Measurements from ENCODE around the gene GADD45B.
"Not testable (repeated sequence)": the region's sequence is repeated elsewhere in the genome, so short reads cannot be mapped to it uniquely, and the experiment has no call there.

GADD45B gene

DNA sequence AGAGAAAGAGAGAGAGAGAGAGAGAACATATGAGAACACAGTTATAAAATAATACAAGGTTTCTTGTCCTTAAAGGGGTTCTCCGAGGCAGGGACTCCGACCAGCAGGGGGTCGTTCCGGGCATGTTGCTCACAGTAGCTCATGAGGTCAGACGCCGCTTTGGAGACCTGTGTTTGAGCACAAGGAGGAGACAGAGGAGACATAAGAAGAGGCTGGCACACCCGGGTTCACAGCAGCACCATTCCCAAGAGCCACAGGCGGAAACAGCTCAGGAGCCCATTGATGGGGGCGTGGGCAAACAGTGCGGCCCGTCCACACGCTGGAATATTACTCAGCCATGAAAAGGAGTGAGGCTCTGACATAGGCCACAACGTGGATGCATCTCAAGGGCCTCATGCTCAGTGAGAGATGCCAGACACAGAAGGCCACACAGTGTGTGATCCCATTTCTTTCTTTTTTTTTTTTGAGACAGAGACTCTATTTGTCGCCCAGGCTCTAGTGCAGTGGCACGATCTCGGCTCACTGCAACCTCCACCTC, 39.1 kb downstream of the GADD45B start:
- no peak for DNase-seq (ENCODE audit: low read depth)

DNA sequence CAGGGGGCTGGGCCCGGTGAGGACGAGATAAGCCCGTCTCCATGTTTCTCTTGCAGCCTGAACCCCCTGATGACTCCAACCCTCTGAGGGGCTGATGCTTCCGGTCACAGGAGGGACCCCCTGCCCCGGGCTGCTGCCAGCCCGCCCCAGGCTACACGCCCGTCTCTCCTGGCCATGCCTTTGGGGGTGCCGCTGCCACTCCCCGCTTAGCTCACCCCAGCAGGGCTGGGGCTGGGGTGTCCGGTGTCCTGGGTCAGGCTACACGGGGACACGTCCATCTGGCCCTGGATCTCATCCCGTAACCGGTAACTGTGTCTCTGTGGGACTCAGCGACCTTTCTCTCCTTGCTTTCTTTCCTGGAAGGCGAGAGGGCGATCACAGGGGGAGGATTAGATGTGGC, 40.8 kb downstream of the GADD45B start:
- no peak for DNase-seq (ENCODE audit: low read depth)

DNA sequence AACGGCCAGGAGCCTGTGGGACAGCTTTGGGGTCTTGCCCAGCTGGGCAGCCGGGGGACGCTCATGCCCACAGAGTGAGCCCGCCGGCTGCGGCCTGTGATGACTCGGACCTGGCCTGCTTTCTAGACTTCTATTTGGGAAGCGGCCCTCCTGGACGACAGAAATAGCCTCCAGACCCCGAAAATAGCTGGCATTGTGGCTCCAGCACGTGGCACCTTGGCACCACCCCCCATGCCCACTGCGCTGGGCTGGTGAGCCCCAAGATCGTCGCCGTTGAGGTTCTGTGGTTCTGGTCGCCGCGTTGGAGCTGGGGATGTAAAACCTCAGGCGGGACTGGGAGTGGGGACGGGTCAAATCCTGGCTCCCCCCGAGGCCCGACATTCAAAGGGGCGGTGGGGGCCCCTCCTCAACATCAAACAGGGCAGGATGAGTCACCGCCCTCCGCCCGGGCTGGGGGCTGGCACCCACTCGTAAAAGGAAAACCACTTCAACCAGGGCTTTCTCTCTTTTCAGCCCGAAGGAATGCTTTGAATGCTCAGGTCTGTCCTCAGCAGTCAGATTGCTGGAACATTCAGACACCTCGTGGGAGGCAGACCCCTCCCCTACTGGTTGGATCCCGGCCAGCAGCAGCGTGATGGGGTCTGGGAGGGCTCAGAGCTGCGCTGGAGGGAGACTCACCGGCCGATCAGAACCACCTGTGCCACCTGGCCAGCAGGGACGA, 42.1 kb downstream of the GADD45B start:
- no peak for DNase-seq (ENCODE audit: low read depth)

DNA sequence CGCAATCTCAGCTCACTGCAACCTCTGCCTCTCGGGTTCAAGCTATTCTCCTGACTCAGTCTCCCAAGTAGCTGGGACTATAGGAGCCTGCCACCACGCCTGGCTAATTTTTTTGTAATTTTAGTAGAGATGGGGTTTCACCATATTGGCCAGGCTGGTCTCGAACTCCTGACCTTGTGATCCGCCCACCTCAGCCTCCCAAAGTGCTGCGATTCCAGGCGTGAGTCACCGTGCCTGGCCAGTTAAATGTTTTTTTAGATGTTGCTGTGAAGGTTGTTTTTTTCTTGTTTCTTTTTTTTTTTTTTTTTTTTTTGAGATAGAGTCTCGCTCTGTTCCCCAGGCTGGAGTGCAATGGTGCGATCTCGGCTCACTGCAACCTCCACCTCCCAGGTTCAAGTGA, 42.9 kb downstream of the GADD45B start:
- DNase-seq (ENCODE audit: low read depth): not testable (repeated sequence)

DNA sequence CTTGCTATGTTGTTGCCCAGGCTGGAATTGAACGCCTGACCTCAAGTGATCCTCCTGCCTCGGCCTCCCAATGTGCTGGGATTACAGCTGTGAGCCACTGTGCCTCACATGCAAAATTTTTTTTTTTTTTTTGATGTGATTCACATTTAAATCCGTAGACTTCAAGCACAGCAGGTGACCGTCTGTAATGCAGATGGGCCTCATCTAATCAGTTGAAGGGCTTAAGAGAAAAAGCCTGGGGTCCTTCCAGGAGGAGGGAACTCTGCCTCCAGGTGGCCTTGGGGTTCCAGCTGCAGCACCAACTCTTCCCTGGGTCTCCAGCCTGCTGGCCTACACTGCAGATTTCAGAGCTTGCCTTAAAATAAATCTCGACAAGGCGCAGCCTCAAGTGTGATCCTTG, 43.6 kb downstream of the GADD45B start:
- DNase-seq (ENCODE audit: low read depth): no peak

DNA sequence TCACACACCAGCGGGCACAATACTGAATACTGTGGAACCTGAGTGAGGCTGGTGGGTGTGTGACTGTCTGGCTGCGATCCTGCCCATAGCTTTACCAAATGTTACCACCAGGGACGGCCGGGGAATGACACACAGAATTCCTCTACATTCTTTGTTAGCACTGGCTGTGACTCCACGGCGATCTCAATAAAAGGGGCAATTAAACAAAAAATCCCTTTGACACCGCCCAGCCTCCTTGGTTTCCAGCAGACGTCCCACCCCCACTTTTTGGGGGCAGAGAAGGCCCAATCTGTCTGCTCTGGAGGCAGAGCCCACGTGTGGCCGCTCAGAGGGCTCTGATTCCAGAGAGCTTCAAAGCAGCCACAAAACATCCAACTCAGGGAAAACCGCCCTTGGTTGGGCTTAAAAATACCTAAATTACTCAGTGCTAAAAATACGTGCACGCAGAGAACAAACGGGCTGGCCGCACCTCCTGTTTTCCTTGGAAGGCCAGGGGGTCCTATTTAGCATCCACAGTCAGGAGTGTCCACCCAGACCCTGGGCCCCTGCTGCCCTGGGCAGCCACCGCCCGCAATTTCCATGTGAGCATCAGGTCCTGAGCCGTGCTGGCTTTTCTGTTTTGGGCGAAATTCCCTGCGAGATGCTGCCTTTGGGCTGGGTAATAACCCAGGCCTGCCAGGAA, 47.8 kb downstream of the GADD45B start:
- DNase-seq (ENCODE audit: low read depth): no peak

DNA sequence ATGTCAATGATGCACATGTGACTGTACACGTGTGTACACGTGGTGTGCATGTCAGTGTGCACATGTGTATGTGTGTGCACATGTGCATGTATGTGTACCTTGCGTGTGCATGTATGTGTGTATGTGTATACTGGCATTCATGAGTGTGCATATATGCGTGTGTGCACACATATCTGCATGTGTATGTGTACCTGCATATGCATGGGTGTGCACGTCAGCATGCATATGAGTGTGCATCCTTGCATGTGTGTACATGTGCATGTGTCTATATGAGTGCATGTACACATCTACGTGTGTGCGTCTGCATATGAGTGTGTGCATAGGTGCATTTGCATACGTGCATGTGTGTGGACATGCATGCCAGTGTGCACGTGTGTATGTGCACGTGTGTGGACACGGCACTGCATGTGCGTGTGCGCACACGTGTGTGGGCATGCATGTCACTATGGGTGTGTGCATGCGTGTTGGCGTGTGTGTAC, 48.5 kb downstream of the GADD45B start:
- no peak for DNase-seq (ENCODE audit: low read depth)

DNA sequence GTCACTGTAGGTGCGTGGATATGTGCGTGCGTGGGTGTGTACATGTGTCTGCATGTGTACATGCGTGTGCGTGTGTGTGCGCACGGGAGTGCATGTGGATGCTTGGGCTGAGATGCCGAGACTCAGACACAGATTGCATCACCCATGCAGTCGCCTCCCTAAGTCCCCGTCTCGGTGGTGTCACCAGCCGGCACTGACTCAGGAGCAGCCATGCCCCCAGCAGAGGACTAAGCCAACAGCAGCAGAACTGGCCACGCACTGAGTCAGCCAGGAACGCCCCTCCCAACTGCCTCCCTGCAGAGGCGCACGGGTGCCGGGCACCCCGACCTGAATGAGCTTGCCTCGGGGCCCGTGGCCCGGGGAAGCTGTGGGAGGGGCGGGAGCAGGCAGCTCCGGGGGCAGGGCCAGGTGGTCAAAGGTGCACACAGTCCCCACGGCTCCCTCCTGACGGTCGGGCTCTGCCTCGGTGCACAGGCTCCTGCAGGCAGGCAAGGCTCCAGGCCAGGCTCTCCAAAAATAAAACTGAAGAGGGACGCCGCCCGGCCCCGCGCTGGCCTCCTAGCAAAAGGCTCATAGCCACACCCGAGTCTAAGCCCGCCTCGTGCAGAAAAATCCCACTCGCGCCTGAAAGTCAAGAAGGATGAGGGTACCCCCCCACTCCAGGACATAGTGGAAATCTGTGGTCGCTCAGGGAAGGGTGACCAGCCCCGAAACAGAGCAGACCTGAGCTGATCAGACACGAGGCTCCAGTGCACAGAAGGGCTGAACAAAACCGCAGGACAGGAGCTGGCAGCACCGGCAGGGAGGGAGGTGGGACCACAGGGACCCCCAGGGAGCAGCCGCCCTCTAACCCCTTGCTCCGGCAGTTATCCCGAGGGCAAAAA, 49.2 kb downstream of the GADD45B start:
- DNase-seq (ENCODE audit: low read depth): no peak

DNA sequence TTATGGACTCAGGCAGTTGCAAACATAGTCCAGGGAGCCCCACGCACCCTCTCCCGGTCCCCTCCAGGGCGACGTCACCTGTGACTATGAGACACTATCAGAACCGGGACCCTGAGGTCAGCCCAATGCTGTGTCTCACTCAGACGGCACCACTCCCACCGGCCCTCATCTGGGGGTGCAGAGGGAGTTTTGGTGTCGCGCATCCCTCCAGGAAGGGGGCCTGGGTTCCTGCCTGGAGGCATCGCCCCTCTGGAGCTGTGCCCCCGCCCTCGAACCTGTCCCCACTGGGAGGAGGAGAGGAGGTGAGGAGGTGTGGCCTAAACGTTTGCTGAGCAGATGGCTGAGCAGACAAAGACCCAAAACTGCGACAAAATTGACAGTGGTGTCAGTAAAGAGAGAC, 51.2 kb downstream of the GADD45B start:
- DNase-seq (ENCODE audit: low read depth): no peak

DNA sequence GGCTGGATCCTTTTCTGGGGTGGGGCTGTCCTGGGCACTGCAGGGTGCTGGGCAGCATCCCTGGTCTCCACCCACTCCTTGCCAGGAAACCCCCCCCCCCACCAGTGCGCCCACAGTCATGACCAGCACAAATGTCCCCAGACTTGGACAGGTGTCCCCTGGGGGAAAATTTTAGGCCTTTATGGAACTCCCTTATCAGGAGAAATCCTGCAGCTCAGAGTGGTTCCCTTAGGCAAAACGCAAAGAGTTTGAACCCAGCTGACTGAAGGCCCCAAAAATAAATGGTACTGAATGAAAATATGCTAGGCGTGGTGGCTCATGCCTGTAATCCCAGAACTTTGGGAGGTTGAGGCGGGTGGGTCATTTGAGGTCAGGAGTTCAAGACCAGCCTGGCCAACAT, 51.8 kb downstream of the GADD45B start:
- DNase-seq (ENCODE audit: low read depth): no peak
